ENCODE results near the gene MUC4. TPM values are rescaled to one million over a fixed set of nuclear protein-coding genes. Genes with fewer than 3 reads are reported as not detected.
"Not testable (repeated sequence)": the region's sequence is repeated elsewhere in the genome, so short reads cannot be mapped to it uniquely, and the experiment has no call there.

The MUC4 gene
- total RNA-seq, 1 experiment from 2014 or later = 0.03 TPM

GRCh38 chr3:195712535-195712910, 99.2 kb downstream of the MUC4 start:
- H3K9me3 ChIP-seq (ENCODE audit: control insufficient read depth, insufficient read depth, low read depth, low read length); ATAC-seq; intact Hi-C loops (cut with micrococcal nuclease; ENCODE audit: unreplicated experiment); BruUV-seq (replicated peaks); H3K36me3 ChIP-seq (ENCODE audit: control insufficient read depth, insufficient read depth, low read length); H3K4me3 ChIP-seq (ENCODE audit: low read depth in 2 of 2, low read length in 2 of 2); H3K27ac ChIP-seq (ENCODE audit: low read length); H3K4me1 ChIP-seq (ENCODE audit: control insufficient read depth, insufficient read depth, low read length); DNase-seq (ENCODE audit: low read depth, low spot score); CTCF ChIA-PET; in situ Hi-C loops (cut with HindIII; ENCODE audit: low pct_unique_long_range_greater_than_20kb, low sequenced_read_pairs); H3K27me3 ChIP-seq (ENCODE audit: control insufficient read depth, insufficient read depth, low read length); POLR2A ChIA-PET: not testable (repeated sequence)

- ATAC-seq = peak; percentile 40
- TF ChIP-seq SIN3A (IDR thresholded peaks at IDR 0.05; ENCODE audit: borderline replicate concordance, insufficient read depth, low read depth, low read length) (no peak), TCF7L2 (IDR thresholded peaks at IDR 0.05; ENCODE audit: low read depth, low read length) (no peak), POLR2AphosphoS5 (IDR thresholded peaks at IDR 0.05; ENCODE audit: low read depth, low read length) (no peak)
- ChIA-PET CTCF (no interaction called here), POLR2A (interaction anchor here (0.6 kb wide), 1 partner anchor 183 kb away, joined by 12 read pairs; no protein-coding TSS in a partner anchor)
- no peak overlapping the region for H3K27ac ChIP-seq (ENCODE audit: low read length)
- H3K4me1 ChIP-seq (ENCODE audit: control insufficient read depth, insufficient read depth, low read length) = peaks cover 7% of the 10 kb centered on the region; the same call in 1 of the 2 replicates
- in situ Hi-C loops (cut with HindIII; ENCODE audit: low pct_unique_long_range_greater_than_20kb, low sequenced_read_pairs) = no loop called here
- no TSS peak for BruUV-seq (replicated peaks)
- H3K27me3 ChIP-seq (ENCODE audit: control insufficient read depth, insufficient read depth, low read length) = no peaks in the 10 kb centered on the region
- no peaks in the 10 kb centered on the region for H3K36me3 ChIP-seq (ENCODE audit: control insufficient read depth, insufficient read depth, low read length)
- intact Hi-C loops (cut with micrococcal nuclease; ENCODE audit: unreplicated experiment) = no loop called here
- DNase-seq (ENCODE audit: low read depth, low spot score) = no peak
- no peak overlapping the region for H3K4me3 ChIP-seq (ENCODE audit: low read depth in 2 of 2, low read length in 2 of 2)
- no peaks in the 10 kb centered on the region for H3K9me3 ChIP-seq (ENCODE audit: control insufficient read depth, insufficient read depth, low read depth, low read length)
Measured at GRCh38 chr3:195711813-195712534, 99.8 kb downstream of the MUC4 start.

DNA sequence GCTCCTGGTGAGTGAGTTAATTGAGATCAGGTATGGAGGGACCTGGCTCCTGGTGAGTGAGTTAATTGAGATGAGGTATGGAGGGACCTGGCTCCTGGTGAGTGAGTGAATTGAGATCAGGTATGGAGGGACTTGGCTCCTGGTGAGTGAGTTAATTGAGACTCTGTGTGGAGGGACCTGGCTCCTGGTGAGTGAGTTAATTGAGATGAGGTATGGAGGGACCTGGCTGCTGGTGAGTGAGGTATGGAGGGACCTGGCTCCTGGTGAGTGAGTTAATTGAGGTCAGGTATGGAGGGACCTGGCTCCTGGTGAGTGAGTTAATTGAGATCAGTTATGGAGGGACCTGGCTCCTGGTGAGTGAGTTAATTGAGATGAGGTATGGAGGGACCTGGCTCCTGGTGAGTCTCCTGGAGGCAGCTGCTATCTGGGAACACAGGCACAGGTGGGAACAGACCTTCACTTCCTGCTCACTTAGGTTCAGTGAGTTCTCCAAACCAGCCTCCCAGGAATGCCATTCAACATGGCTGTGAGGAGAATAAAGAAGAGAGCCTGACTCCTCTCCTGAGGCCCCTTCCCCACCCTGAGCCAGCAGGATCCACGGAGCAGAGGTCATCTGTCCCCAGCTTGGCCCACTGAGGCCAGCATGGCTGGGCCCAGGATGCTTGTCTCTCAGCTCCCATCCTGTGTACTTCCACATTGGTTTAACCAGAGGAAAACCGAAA, 100.5 kb downstream of the MUC4 start:
- ATAC-seq; H3K27me3 ChIP-seq (ENCODE audit: control insufficient read depth, insufficient read depth, low read length); H3K36me3 ChIP-seq (ENCODE audit: control insufficient read depth, insufficient read depth, low read length); H3K27ac ChIP-seq (ENCODE audit: low read length); CTCF ChIA-PET; H3K4me3 ChIP-seq (ENCODE audit: low read depth in 2 of 2, low read length in 2 of 2); H3K9me3 ChIP-seq (ENCODE audit: control insufficient read depth, insufficient read depth, low read depth, low read length); intact Hi-C loops (cut with micrococcal nuclease; ENCODE audit: unreplicated experiment); in situ Hi-C loops (cut with HindIII; ENCODE audit: low pct_unique_long_range_greater_than_20kb, low sequenced_read_pairs); H3K4me1 ChIP-seq (ENCODE audit: control insufficient read depth, insufficient read depth, low read length); BruUV-seq (replicated peaks); DNase-seq (ENCODE audit: low read depth, low spot score): not testable (repeated sequence)
- POLR2A ChIA-PET = interaction anchor here (0.6 kb wide), 1 partner anchor 182 kb away, joined by 12 read pairs; no protein-coding TSS in a partner anchor

DNA sequence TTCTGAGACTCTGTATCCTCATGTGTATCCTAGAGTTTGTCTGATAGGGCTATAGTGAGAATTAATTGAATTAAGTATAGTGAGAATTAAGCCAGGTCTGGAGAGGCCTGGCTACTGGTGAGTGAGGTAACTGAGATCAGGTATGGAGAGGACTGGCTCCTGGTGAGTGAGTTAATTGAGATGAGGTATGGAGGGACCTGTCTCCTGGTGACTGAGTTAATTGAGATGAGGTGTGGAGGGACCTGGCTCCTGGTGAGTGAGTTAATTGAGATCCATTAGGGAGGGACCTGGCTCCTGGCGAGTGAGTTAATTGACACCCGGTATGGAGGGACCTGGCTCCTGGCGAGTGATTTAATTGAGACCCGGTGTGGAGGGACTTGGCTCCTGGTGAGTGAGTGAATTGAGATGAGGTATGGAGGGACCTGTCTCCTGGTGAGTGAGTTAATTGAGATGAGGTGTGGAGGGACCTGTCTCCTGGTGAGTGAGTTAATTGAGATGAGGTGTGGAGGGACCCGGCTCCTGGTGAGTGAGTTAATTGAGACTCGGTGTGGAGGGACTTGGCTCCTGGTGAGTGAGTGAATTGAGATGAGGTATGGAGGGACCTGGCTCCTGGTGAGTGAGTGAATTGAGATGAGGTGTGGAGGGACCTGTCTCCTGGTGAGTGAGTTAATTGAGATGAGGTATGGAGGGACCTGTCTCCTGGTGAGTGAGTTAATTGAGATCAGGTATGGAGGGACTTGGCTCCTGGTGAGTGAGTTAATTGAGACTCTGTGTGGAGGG, 101.4 kb downstream of the MUC4 start:
- in situ Hi-C loops (cut with HindIII; ENCODE audit: low pct_unique_long_range_greater_than_20kb, low sequenced_read_pairs); H3K9me3 ChIP-seq (ENCODE audit: control insufficient read depth, insufficient read depth, low read depth, low read length); DNase-seq (ENCODE audit: low read depth, low spot score); POLR2A ChIA-PET; H3K36me3 ChIP-seq (ENCODE audit: control insufficient read depth, insufficient read depth, low read length); H3K27me3 ChIP-seq (ENCODE audit: control insufficient read depth, insufficient read depth, low read length); H3K4me3 ChIP-seq (ENCODE audit: low read depth in 2 of 2, low read length in 2 of 2); intact Hi-C loops (cut with micrococcal nuclease; ENCODE audit: unreplicated experiment); H3K4me1 ChIP-seq (ENCODE audit: control insufficient read depth, insufficient read depth, low read length); H3K27ac ChIP-seq (ENCODE audit: low read length); ATAC-seq; BruUV-seq (replicated peaks); CTCF ChIA-PET: not testable (repeated sequence)
